HG03139 (cell line): ENCODE measurements around the gene MT1X.
"Not testable (repeated sequence)": the region's sequence is repeated elsewhere in the genome, so short reads cannot be mapped to it uniquely, and the experiment has no call there.

Source experiments
- ATAC-seq: cut with Tn5 transposase; IDR thresholded peaks from one replicate; pipeline ENCODE4 v1.9.1; 2021; ENCODE audit not compliant: unreplicated experiment

Gene MT1X

GRCh38 chr16:56708525-56709442 lies 26.5 kb downstream of the MT1X start:
- ATAC-seq = no peak

DNA sequence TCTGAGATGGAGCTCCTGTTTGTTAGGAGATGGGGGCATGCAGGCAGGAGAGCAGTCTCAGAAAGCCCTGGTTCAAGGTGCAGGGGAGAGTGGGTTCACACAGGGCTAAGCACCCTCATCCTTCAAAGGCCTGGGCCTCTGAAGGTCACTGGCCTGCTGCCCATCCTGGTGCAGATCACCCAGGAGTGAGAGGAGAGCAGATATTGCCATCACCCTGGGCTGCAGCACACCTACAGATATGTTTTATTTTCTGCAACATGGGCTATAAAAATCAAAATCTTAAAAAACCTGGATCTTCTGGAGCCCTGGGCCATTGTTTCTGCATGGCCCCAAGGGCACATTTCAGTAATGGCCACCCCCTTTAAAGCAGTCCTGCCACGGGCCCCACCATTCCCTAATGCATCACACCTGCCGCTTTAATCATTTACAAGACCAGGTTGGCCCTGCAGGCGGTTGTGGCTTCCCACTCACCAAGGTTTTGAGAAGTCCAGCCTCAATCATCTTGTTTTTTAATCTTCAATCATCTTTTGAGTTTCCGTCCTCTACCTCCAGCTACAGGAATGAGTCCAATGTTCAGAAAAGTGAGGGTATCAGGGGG lies 27.3 kb downstream of the MT1X start:
- no peak for ATAC-seq

- ATAC-seq = no peak
These were observed 28.0 kb downstream of the MT1X start for GRCh38 chr16:56710181-56710737.

- ATAC-seq = no peak
These were observed 29.6 kb downstream of the MT1X start for GRCh38 chr16:56711862-56712261.

DNA sequence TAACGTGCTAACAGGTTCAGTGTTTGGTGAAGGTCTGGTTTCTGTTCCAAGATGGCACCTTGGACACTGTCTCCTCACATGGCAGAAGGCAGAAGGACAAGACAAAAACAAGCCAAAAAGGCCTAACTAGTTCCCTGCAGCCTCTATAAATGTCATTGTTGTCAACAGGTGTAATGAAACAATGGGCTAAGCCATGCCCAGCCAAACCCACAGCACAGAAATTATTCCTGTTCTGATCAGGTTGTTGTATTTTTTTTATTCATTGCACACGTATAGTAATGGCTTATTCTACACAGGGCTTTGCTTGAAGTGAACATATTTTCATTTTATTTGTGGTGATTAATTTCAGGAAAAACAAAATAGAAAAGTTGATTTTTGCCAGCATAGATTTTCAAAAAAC lies 31.5 kb downstream of the MT1X start:
- ATAC-seq = no peak

- ATAC-seq = no peak
These were observed 32.9 kb downstream of the MT1X start for GRCh38 chr16:56715126-56715525.

DNA sequence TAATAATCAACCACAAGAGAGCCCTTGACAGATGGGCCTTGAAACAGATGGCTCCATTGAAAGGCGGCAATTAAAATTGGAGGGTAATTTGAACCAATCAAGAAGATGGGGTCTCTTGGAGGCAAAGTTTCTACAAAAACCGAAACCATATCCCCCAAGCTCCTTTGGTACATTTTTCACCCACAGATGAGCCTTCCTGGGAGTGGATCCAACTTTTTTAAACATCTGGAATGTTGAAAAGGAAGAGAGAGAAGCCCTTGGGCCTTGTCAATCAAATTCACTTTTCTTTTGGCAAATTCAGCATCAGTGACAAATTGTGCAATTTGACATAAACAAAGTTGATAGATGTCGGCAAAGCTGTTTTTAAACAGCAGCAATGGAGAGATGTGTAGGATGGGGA lies 34.5 kb downstream of the MT1X start:
- ATAC-seq = no peak

DNA sequence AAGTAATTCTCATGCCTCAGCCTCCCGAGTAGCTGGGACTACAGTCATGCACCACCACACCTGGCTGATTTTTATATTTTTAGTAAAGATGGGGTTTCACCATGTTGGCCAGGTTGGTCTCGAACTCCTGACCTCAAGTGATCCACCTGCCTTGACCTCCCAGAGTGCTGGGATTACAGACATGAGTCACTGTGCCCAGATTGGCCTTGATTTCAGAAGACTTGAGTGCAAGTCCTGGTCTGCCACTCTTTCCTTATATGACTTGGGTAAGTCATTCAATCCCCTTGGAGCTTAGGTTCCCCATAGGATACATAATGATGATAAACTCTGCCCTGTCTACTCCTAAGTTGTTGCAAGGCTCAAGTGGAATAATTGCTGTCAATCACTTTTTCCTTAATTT lies 35.3 kb downstream of the MT1X start:
- not testable (repeated sequence) for ATAC-seq

DNA sequence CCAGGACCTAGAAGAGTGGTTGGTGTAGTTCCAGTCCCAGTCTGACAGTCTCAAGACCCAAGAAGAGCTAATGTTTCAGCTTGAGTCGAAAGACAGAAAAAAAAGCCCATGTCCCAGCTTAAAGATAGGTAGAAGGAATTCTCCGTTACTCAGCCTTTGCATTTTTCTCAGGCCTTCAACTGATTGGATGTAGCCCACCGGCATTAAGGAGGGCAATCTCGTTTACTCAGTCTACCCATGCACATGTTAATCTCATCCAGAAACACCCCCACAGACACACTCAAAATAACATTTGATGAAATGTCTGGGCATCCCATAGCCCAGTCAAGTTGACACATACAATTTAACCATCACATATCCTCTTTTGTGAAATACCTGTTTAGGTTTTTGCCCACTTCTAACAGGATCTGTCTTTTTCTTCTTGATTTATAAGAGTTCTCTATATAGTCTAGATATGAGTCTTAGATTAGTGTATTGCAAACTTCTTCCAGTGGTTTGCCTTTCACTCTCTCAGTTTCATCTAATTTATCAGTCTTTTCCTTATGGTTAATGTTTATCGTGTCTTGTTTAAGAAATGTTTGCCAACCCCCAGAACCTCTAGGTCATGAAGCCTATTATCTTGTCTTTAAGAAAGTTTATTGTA lies 40.1 kb downstream of the MT1X start:
- no peak for ATAC-seq

- ATAC-seq = no peak
These were observed 41.9 kb downstream of the MT1X start for GRCh38 chr16:56724191-56724590.

- no peak for ATAC-seq
These were observed 44.0 kb downstream of the MT1X start for GRCh38 chr16:56726283-56726682.

- no peak for ATAC-seq
These were observed 44.7 kb downstream of the MT1X start for GRCh38 chr16:56726926-56727325.

DNA sequence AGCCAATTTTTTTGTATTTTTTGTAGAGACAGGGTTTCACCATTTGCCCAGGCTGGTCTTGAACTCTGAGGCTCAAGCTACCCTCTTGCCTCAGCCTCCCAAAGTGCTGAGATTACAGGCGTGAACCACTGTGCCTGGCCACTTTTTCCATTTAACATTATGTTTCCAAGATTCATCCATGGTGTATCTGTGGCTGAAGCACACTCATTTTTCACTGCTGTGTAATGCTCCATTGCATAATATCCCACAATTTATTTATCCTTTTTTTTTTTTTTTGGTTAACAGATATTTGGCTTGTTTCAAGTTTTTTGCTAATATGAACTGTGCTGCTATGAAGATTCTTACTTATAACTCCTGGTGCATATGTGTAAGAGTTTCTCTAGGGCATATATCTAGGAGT lies 45.8 kb downstream of the MT1X start:
- ATAC-seq = no peak

DNA sequence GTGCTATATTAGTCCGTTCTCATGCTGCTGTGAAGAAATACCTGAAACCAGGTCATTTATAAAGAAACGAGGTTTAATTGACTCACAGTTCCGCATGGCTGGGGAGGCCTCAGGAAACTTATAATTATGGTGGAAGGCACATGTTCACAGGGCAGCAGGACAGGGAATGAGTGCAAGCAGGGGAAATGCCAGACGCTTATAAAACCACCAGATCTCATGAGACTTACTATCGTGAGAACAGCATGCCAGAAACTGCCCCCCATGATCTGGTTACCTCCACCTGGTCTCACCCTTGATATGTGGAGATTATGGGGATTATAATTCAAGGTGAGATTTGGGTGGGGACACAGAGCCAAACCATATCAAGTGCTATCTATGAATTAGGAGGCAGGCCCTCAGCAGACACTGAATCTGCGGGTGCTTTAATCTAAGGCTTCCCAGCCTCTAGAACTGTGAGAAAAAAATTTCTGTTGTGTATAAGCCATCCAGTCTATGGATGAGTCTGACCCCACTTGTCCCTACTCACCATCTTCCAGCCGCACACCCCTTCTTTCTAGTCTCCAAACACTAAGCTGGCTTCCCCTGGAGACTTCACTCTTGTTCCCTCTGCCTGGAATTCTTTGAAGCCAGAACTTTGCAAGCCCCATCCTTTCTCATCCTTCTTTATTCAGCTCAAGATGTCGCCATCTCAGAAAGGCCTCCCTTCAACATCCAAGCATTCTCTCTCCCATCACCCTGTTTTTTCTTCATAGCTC lies 46.9 kb downstream of the MT1X start:
- ATAC-seq = no peak

GRCh38 chr16:56729735-56730662 lies 47.7 kb downstream of the MT1X start, which contains the start of gene NUP93:
Gene NUP93, plus strand, starts transcription at chr16:56730129. Its CDS starts 18,119 bp downstream, at chr16:56748248.
- ATAC-seq = peak; percentile 76

- ATAC-seq = peak; percentile 35
These were observed 50.1 kb downstream of the MT1X start for GRCh38 chr16:56732366-56732765.

- no peak for ATAC-seq
These were observed 50.6 kb downstream of the MT1X start for GRCh38 chr16:56732832-56733231.
